Osteoblast (primary cell): Measurements from ENCODE around the gene RAB31. TPM values are rescaled to one million over a fixed set of nuclear protein-coding genes. Genes with fewer than 3 reads are reported as not detected.

Experiments
- DNase-seq: peaks from one replicate; pipeline ENCODE4 v3.0.0; 2011; ENCODE audit warnings: low spot score, mixed read lengths; ENCODE audit not compliant: insufficient read length; ENCODE audit errors: missing footprints
- H2AFZ ChIP-seq: 2 replicates; pipeline ENCODE4 v1.6.0; 2011; ENCODE audit warnings: mild to moderate bottlenecking, low read length
- H3K27ac ChIP-seq: 2 replicates; pipeline ENCODE4 v1.5.1; 2011; ENCODE audit warnings: mild to moderate bottlenecking, low read depth, low read length, moderate library complexity
- H3K27me3 ChIP-seq: 2 replicates; pipeline ENCODE4 v1.6.0; 2012; ENCODE audit warnings: mild to moderate bottlenecking, control low read depth, inconsistent platforms, low read length, moderate library complexity; ENCODE audit not compliant: insufficient read depth
- H3K36me3 ChIP-seq: 2 replicates; pipeline ENCODE4 v1.5.1; 2011; ENCODE audit warnings: mild to moderate bottlenecking, low read length, control low read depth, moderate library complexity; ENCODE audit not compliant: insufficient read depth
- H3K4me1 ChIP-seq: 2 replicates; pipeline ENCODE4 v1.5.1; 2011; ENCODE audit warnings: mild to moderate bottlenecking, low read length, control low read depth, moderate library complexity; ENCODE audit not compliant: insufficient read depth
- H3K4me2 ChIP-seq: 2 replicates; pipeline ENCODE4 v1.6.0; 2011; ENCODE audit warnings: mild to moderate bottlenecking, low read length; ENCODE audit not compliant: insufficient read depth
- H3K4me3 ChIP-seq: fragments of 200-600 bp; sonication (generic); 3 replicates; pipeline ENCODE4 v1.5.1; 2012; ENCODE audit warnings: mild to moderate bottlenecking, low read length, inconsistent platforms; ENCODE audit not compliant: insufficient read depth
- H3K79me2 ChIP-seq: 2 replicates; pipeline ENCODE4 v1.6.0; 2012; ENCODE audit warnings: mild to moderate bottlenecking, low read length, control low read depth, inconsistent platforms; ENCODE audit not compliant: insufficient read depth
- H3K9me3 ChIP-seq: 2 replicates; pipeline ENCODE4 v1.5.1; 2011; ENCODE audit warnings: low read depth, low read length, control low read depth
- H4K20me1 ChIP-seq: 2 replicates; pipeline ENCODE4 v1.6.0; 2012; ENCODE audit warnings: mild to moderate bottlenecking, low read length, control low read depth; ENCODE audit not compliant: insufficient read depth
- total RNA-seq: library from RNA; depleted of rRNA; stranded (reverse); fragments of >200 nt; gene quantifications from 2 replicates; pipeline ENCODE4 v1.2.3, GENCODE V29; 2012
- TF ChIP-seq, protein P1 (sequence below): IDR thresholded peaks from 2 replicates; pipeline ENCODE4 v1.5.1; 2011; ENCODE audit warnings: mild to moderate bottlenecking, low read depth, low read length, moderate library complexity; ENCODE audit errors: extremely low read depth

The RAB31 gene
- total RNA-seq, 1 donor: 120 TPM

DNA sequence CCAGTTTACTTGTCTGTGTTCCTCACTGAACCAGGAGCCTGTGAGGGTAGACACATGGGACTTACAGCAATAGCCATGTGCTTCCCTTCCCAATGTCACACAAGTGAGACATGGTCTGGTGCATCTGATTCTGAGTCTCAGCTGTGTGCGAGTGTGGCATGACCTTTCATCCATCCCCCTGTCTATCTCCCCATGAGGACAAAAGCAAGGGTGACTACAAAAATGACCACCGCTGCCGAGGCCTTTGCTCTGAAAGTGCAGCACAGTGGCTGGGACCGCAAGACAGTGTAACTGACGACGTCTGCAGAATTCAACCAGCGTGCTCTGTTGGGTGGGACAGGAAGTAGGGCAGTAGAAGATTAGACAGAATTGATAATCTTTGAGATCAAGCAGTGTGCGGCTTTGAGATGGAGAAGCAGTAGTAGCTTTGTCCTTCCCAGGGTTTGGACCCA, 50.5 kb downstream of the RAB31 start:
- Histone ChIP-seq H4K20me1 (no peaks in the 10 kb centered on the region), H3K4me3 (peak overlapping the region; percentile 36), H3K4me2 (peak overlapping the region; percentile 70), H3K9me3 (no peaks in the 10 kb centered on the region), H2AFZ (peak overlapping the region; percentile 45), H3K79me2 (peaks cover 82% of the 10 kb centered on the region), H3K4me1 (peaks cover 27% of the 10 kb centered on the region), H3K27ac (peak overlapping the region; percentile 76), H3K27me3 (no peaks in the 10 kb centered on the region), H3K36me3 (no peaks in the 10 kb centered on the region)
- no peak for DNase-seq
- TF ChIP-seq, protein P1, sequence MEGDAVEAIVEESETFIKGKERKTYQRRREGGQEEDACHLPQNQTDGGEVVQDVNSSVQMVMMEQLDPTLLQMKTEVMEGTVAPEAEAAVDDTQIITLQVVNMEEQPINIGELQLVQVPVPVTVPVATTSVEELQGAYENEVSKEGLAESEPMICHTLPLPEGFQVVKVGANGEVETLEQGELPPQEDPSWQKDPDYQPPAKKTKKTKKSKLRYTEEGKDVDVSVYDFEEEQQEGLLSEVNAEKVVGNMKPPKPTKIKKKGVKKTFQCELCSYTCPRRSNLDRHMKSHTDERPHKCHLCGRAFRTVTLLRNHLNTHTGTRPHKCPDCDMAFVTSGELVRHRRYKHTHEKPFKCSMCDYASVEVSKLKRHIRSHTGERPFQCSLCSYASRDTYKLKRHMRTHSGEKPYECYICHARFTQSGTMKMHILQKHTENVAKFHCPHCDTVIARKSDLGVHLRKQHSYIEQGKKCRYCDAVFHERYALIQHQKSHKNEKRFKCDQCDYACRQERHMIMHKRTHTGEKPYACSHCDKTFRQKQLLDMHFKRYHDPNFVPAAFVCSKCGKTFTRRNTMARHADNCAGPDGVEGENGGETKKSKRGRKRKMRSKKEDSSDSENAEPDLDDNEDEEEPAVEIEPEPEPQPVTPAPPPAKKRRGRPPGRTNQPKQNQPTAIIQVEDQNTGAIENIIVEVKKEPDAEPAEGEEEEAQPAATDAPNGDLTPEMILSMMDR: no peak

DNA sequence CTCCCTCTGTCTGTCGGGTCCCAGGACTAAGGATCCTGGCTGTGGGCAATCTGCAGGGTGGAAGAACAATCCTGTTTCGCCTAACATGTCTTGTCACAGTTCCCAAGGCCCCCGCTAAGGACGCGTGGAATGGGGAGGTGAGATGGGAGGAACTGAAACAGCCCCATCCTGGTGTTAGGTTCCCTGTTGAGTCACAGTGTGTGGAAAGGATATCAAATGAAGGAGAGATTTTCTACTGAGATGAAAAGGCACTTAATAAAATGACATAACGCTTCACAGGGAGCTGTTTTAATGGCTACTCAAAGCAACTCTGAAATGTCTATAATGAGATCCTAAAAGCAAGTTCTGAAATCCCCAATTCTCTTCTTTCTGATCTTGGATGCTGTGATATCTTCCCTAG, 52.5 kb downstream of the RAB31 start:
- Histone ChIP-seq H3K4me3 (no peak overlapping the region), H2AFZ (no peak overlapping the region), H3K27ac (no peak overlapping the region), H3K27me3 (no peaks in the 10 kb centered on the region), H3K4me1 (peaks cover 21% of the 10 kb centered on the region), H3K36me3 (no peaks in the 10 kb centered on the region), H3K9me3 (no peaks in the 10 kb centered on the region), H4K20me1 (no peaks in the 10 kb centered on the region), H3K79me2 (peaks cover 88% of the 10 kb centered on the region), H3K4me2 (no peak overlapping the region)
- no peak for DNase-seq
- TF ChIP-seq, protein P1: no peak

DNA sequence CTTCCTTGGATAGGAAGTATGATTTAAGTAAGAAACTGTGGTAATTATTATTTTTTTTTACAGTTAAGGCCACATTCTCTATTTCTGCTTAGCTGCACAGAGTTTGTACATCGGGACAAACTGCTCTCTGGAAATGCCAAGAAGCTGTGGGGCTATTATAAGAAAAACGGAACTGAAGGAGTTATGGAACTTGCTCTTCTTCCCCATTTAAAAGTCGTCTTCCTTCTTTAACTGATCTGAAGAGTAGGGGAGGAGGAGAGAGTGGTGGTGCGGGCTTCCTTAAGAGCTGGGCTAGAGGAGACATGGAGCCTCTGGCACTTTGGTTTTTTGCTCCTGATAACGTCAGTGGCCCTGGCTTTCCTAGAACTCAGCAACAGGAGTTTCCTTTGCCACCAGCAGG, 54.4 kb downstream of the RAB31 start:
- H3K27ac ChIP-seq: no peak overlapping the region
- H2AFZ ChIP-seq: no peak overlapping the region
- H3K27me3 ChIP-seq: no peaks in the 10 kb centered on the region
- no peaks in the 10 kb centered on the region for H4K20me1 ChIP-seq
- no peak overlapping the region for H3K4me2 ChIP-seq
- no peaks in the 10 kb centered on the region for H3K9me3 ChIP-seq
- TF ChIP-seq, protein P1: no peak
- H3K79me2 ChIP-seq: peaks cover 88% of the 10 kb centered on the region
- no peaks in the 10 kb centered on the region for H3K36me3 ChIP-seq
- no peak for DNase-seq
- no peak overlapping the region for H3K4me3 ChIP-seq
- peaks cover 15% of the 10 kb centered on the region for H3K4me1 ChIP-seq

DNA sequence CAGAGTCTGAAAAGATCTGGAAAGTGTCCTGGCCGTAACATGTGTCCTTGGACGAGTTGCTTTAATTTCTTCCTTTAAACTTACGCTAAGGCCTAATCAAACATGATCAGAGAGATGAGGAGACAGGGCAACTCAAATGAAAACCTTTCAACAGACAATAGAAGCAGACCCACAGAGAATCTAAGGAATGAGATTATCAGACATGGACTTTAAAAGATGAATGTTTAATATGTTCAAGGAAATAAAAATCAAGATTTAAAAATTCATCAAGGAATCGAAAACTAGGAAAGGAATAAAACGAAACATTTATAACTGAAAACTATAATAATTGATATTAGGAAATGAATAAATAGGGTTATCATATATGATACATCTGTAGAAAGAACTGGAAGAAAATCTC, 55.1 kb downstream of the RAB31 start:
- DNase-seq: no peak
- H3K4me3 ChIP-seq: no peak overlapping the region
- H3K4me2 ChIP-seq: no peak overlapping the region
- peaks cover 82% of the 10 kb centered on the region for H3K79me2 ChIP-seq
- no peak overlapping the region for H2AFZ ChIP-seq
- H4K20me1 ChIP-seq: no peaks in the 10 kb centered on the region
- TF ChIP-seq, protein P1: no peak
- H3K27me3 ChIP-seq: no peaks in the 10 kb centered on the region
- no peaks in the 10 kb centered on the region for H3K36me3 ChIP-seq
- peaks cover 10% of the 10 kb centered on the region for H3K4me1 ChIP-seq
- H3K9me3 ChIP-seq: no peaks in the 10 kb centered on the region
- no peak overlapping the region for H3K27ac ChIP-seq
